A673 (cell line): Measurements from ENCODE around the gene IFNE.

Experiments
- CTCF ChIP-seq: fragments of 300-800, 200-600 bp; sonication (generic); conservative IDR thresholded peaks from 2 replicates; pipeline ENCODE4 v1.5.1; 2017; ENCODE audit warnings: low read depth, mild to moderate bottlenecking, antibody characterized with exemption, low read length, moderate library complexity, mixed read lengths
- EZH2 ChIP-seq: fragments of 200-600 bp; sonication (generic); IDR thresholded peaks from 2 replicates; pipeline ENCODE4 v1.6.1; 2017; ENCODE audit warnings: borderline replicate concordance, low read depth, mild to moderate bottlenecking, mixed read lengths, antibody characterized with exemption, low read length; ENCODE audit not compliant: poor library complexity, severe bottlenecking

GRCh38 chr9:21443849-21444625 lies 38.1 kb downstream of the IFNE start:
- TF ChIP-seq CTCF (no peak), EZH2 (no peak)
